GM12865 (cell line): ENCODE data around the gene GRK2.
A peak's percentile ranks its signal among the peaks of the same experiment; 100 is the strongest.

Experiments
- DNase-seq: peaks from one replicate; pipeline ENCODE4 v3.0.0; 2010; ENCODE audit warnings: low read depth
- H3K4me3 ChIP-seq: 2 replicates; pipeline ENCODE4 v1.5.1; 2011; ENCODE audit warnings: mild to moderate bottlenecking, low read depth, low read length, control low read depth
- TF ChIP-seq, protein P1 (sequence below): IDR thresholded peaks from 2 replicates; pipeline ENCODE4 v1.5.1; 2011; ENCODE audit warnings: low read length, control low read depth, low read depth, inconsistent platforms; ENCODE audit not compliant: insufficient read depth; ENCODE audit errors: missing control alignments

Gene GRK2

DNA sequence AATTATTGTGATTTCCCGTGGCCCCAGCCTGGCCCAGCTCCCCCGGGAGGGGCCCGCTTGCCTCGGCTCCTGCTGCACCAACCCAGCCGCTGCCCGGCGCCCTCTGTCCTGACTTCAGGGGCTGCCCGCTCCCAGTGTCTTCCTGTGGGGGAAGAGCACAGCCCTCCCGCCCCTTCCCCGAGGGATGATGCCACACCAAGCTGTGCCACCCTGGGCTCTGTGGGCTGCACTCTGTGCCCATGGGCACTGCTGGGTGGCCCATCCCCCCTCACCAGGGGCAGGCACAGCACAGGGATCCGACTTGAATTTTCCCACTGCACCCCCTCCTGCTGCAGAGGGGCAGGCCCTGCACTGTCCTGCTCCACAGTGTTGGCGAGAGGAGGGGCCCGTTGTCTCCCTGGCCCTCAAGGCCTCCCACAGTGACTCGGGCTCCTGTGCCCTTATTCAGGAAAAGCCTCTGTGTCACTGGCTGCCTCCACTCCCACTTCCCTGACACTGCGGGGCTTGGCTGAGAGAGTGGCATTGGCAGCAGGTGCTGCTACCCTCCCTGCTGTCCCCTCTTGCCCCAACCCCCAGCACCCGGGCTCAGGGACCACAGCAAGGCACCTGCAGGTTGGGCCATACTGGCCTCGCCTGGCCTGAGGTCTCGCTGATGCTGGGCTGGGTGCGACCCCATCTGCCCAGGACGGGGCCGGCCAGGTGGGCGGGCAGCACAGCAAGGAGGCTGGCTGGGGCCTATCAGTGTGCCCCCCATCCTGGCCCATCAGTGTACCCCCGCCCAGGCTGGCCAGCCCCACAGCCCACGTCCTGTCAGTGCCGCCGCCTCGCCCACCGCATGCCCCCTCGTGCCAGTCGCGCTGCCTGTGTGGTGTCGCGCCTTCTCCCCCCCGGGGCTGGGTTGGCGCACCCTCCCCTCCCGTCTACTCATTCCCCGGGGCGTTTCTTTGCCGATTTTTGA is 19.5 kb downstream of the GRK2 start:
- no peak overlapping the region for H3K4me3 ChIP-seq

DNA sequence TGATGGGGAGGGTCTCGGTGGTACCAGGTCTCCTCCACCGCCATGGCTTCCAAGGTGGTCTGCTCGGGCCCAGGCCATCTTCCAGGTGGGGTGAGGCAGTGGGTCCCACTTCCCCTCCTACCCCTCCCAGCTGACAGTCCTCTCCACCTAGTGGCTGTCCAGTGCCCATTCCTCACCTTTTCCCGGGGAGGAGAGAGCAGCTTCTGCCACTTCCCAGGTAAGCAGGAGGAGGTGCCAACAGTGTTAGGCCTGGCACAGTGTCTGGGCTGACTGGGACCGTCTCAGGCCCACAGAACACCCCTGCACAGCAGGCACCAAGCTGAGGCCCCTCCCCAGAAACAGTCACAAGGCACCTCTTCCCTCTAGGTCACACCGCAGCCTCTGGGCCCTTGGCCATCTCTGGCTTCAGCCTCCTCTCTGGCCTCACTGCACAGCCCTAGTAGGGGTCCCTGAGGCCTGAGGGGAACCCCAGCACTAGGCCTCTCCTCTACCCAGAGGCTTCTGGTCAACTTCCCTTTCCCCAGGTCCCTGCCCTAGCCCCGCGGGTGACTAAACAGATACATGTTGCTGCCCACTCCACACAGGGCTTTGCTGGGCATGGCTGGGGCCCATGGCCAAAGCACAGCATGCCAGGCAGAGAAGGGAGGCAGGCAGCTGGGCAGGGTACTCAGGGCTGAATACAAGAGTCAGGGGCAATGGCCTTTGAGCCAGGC is 20.5 kb downstream of the GRK2 start:
- H3K4me3 ChIP-seq: no peak overlapping the region

More for the DNA sequence above, 19.5 kb downstream of the GRK2 start:
- TF ChIP-seq, protein P1, sequence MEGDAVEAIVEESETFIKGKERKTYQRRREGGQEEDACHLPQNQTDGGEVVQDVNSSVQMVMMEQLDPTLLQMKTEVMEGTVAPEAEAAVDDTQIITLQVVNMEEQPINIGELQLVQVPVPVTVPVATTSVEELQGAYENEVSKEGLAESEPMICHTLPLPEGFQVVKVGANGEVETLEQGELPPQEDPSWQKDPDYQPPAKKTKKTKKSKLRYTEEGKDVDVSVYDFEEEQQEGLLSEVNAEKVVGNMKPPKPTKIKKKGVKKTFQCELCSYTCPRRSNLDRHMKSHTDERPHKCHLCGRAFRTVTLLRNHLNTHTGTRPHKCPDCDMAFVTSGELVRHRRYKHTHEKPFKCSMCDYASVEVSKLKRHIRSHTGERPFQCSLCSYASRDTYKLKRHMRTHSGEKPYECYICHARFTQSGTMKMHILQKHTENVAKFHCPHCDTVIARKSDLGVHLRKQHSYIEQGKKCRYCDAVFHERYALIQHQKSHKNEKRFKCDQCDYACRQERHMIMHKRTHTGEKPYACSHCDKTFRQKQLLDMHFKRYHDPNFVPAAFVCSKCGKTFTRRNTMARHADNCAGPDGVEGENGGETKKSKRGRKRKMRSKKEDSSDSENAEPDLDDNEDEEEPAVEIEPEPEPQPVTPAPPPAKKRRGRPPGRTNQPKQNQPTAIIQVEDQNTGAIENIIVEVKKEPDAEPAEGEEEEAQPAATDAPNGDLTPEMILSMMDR: no peak
- DNase-seq: no peak

DNA sequence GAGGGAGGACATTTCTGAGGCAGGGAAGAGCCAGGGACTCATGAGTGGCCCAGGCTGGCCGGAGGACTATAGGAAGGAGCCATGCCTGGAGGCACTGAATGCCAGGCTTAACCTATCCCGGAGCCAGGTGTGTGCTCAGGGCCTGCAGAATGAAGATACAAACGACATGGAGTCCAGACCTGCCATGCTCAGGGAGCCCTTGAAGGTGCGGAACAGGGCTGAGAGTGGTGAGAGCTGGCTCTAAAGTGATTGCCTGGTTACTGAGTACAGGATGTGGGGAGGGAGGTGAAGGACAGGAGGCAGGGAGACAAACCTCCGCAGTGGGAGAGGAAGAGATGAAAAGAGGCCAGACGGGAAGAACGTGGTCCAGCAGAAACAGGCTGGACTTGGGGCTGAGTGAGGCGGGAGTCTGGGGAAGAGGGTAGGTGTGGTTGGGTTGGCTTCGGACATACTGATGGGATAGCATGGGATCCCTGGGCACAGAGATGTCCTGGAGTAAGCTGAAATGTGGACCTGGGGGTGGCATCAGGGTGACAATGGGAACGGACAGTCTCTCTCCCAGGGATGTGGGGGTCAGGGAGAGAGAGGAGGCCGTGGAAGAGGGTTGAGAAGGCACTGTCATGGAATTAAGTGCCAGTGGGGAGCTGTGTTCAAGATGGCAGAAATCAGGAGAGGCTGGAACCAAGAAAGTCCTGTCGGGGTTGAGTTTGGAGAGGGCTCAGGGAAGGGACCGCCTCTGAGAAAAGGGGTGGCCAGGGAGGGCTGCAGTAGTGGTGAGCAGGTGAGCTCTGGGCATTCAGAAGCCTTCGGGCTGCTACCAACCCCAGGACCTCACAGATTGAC is 21.3 kb downstream of the GRK2 start:
- no peak for DNase-seq
- TF ChIP-seq, protein P1: no peak
- peak overlapping the region; percentile 97 for H3K4me3 ChIP-seq

More for the DNA sequence above, 20.5 kb downstream of the GRK2 start:
- TF ChIP-seq, protein P1: no peak
- DNase-seq: no peak

DNA sequence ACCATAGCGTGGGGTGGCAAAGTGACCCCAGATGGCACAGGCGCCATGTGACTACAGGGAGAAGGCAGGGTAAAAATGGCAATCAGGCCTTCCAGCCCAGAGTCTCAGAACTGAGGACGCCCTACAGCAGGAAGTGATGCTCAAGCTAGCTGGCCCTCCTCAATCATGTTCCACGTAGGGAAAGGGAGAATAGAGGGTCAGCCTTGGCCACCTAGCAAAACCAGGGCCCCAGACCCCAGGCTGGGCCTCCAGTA is 21.9 kb downstream of the GRK2 start:
- no peak for DNase-seq
- H3K4me3 ChIP-seq: peak overlapping the region; percentile 97
- TF ChIP-seq, protein P1: no peak

DNA sequence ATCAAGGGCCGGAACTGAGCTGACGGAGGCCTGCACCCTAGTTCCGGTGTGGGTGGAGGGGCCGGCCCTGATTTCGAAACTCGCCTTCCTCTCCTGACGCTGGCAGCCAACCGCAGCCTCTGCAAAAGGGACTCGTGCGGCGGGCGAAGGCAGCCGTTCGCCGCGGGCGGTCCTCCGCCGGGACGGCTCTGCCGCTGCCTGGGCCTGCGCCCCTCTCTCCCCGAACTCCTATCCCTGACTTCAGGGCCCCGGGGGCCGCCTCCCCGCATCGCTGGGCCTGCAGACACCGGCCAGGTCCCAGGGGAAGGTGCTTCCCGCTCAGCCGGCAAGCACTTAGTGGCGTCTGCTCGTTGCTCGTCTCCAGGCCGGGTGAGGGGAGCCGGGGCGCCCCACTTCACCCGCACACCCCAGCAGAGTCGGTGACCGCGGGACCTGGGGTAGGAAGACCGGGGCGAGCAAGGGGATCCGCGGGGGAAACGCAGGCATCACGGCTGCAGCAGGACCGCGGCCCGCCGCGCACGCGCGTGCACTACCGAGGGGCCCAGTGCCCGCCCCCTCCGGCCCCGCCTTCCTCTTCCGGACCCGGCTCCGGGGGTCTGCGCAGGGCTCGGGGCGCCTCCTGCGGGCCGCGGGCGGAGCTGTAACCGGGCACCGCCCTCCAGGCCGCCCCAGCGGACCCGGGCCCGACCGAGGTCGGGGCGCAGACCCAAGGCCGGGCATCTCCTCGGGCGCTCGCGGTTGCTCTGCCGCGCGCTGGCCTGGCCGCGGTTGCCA is 22.4 kb downstream of the GRK2 start:
- peak; percentile 95 for DNase-seq
- peak overlapping the region; percentile 97 for H3K4me3 ChIP-seq
- TF ChIP-seq, protein P1: peak; percentile 32

DNA sequence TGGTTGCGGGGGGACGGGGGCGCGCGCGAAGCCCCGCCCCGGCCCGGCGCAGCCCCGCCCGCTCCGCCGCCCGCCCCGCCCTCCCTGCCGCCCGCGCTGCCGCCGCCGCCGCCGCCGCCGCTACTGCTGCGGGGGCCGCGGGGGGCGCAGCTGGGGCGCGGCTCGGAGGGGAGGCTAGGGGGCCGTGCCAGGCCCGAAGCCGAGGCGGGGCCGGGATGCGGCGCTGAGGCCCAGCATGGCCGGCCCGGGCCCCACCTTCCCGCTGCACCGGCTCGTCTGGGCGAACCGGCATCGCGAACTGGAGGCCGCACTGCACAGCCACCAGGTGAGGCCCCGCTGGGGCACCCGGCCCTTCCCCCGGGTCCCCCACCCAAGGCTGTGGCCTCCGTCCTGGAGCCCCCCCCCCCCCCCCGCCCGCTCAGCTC is 23.0 kb downstream of the GRK2 start, which contains the start of gene ANKRD13D:
Gene ANKRD13D, plus strand, starts transcription at position 78 of the 425 bp plus-strand sequence. Its CDS starts 158 bp downstream, at position 236.
- no peak for DNase-seq
- TF ChIP-seq, protein P1: no peak

More for the DNA sequence above, 23.0 kb downstream of the GRK2 start, which contains the start of gene ANKRD13D:
- H3K4me3 ChIP-seq: peak within 1 kb of the TSS; percentile 97
